PFSK-1 (cell line): ENCODE measurements around the gene APELA.

Experiments used
- POLR2AphosphoS5 ChIP-seq: IDR thresholded peaks from 2 replicates; pipeline ENCODE4 v1.6.1; 2012; ENCODE audit warnings: low read depth, mild to moderate bottlenecking, control low read depth, low read length, moderate library complexity
- REST ChIP-seq, 2 experiments: IDR thresholded peaks; 2 replicates each; pipeline versions ENCODE4 v1.6.1 to v1.8.0; 2011 to 2012; ENCODE audit warnings: low read depth in 2 of 2, low read length in 2 of 2, control low read depth in 1 of 2, inconsistent platforms in 1 of 2, mild to moderate bottlenecking in 1 of 2, moderate library complexity in 1 of 2; ENCODE audit not compliant: insufficient read depth in 1 of 2
- TAF1 ChIP-seq: IDR thresholded peaks from 2 replicates; pipeline ENCODE4 v1.6.1; 2012; ENCODE audit warnings: low read length, control low read depth, borderline replicate concordance; ENCODE audit not compliant: insufficient read depth

GRCh38 chr4:164945146-164945545 is 68.2 kb downstream of the APELA start:
- TF ChIP-seq POLR2AphosphoS5 (no peak), REST (IDR thresholded peaks at IDR 0.05; ENCODE audit: insufficient read depth in 1 of 2, low read depth in 2 of 2, low read length in 2 of 2) (no peak), TAF1 (no peak)
